ENCODE data around the gene WFIKKN1.

The WFIKKN1 gene, protein sequence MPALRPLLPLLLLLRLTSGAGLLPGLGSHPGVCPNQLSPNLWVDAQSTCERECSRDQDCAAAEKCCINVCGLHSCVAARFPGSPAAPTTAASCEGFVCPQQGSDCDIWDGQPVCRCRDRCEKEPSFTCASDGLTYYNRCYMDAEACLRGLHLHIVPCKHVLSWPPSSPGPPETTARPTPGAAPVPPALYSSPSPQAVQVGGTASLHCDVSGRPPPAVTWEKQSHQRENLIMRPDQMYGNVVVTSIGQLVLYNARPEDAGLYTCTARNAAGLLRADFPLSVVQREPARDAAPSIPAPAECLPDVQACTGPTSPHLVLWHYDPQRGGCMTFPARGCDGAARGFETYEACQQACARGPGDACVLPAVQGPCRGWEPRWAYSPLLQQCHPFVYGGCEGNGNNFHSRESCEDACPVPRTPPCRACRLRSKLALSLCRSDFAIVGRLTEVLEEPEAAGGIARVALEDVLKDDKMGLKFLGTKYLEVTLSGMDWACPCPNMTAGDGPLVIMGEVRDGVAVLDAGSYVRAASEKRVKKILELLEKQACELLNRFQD

DNA sequence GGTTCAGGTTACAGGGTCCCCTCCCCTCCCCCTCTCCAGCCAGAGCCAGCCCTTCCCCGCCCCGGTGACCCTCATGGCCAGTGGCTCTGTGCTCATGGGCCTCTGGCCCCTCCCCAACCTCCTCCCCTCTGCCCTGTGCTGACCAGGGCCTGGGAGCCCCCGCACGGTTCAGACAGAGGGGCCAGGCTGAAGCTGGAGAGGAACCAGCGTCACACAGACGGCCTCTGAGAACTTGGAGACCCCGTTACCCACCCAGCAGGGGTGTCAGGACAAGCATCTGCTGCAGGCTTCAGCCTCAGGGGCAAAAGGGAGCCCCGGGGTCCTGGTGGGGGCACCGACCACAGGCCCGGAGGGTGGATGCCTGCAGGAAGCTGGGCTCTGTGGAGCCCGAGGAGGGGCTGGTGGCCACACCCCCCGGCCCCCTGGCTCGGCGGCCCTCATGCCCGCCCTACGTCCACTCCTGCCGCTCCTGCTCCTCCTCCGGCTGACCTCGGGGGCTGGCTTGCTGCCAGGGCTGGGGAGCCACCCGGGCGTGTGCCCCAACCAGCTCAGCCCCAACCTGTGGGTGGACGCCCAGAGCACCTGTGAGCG, at the start of gene WFIKKN1:
WFIKKN1 (plus strand) TSS at position 171 of the 591 bp plus-strand sequence; CDS start at position 440, 269 bp downstream.
- DNase-seq (ENCODE audit: extremely low spot score, insufficient read length, low read depth) = no peak

DNA sequence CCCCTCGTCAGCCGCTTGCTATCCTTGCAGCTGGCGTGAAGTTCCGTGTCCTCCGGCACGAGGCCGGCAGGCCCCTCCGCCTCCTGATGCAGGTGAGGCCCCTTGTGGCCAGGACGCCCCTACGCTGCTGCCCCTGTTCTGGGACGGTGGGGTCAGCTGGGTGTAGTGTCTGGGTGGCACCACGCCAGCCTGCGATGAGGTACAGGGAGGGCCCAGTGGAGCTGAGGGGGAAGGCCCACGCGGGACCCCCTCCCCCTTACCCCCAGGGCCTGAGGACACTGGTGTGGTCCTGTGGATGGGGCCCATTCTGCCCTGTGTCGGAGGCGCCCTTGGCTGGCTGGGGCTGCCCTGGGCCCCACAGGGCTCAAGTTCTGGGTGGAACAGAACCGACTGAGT, 48.6 kb upstream of the WFIKKN1 start:
- FAIRE-seq (no peak), DNase-seq (ENCODE audit: extremely low spot score, insufficient read length, low read depth) (no peak)

More for the DNA sequence above, at the start of gene WFIKKN1:
- FAIRE-seq = no peak

DNA sequence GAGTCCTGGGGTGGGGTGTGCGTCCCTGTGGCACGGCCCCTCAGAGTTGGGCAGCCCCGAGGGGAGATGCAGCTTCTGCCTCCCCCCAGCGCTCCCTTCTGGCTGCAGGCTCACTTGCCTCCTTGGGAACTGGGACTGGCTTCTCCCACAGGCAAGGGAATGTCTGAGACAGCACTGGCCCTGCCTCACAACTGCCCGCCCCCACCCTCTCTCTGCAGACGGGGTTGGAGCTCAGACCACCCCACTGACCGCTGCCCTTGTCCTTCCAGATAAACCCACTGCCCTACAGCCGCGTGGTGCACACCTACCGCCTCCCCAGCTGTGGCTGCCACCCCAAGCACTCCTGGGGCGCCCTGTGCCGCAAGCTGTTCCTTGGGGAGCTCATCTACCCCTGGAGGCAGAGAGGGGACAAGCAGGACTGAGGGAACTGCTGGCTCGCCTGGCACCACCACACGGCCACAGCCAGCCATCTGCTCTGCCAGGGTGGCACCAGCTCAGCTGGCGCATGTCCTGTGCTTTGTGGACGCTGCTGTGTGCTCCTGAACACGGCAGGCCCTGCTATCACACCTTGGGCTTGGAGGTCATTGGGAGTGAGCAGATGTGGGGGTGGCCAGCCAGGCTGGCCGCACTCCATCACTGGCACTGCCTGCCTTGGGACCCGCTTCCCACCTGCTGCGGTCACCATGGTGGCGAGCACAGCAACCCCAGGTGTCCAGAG, 48.0 kb upstream of the WFIKKN1 start:
- FAIRE-seq = no peak
- DNase-seq (ENCODE audit: extremely low spot score, insufficient read length, low read depth) = no peak

DNA sequence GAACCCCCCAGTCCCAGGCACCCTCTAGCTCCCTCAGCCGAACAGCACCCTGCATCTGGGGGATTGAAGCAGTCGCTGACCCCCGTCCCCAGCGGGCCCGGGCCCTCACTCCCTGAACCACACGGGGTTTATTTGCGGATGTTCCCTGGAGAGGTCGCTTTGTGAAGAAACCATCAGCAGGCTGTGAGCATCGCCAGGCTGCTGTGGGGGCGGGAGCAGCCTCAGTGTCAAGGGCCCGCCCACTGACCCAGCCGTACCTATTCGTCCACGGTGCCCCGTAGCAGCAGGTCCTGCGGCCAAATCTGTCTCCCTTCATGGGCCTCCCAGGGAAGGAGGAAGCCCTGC, 47.3 kb upstream of the WFIKKN1 start:
- FAIRE-seq (no peak), DNase-seq (ENCODE audit: extremely low spot score, insufficient read length, low read depth) (no peak)

DNA sequence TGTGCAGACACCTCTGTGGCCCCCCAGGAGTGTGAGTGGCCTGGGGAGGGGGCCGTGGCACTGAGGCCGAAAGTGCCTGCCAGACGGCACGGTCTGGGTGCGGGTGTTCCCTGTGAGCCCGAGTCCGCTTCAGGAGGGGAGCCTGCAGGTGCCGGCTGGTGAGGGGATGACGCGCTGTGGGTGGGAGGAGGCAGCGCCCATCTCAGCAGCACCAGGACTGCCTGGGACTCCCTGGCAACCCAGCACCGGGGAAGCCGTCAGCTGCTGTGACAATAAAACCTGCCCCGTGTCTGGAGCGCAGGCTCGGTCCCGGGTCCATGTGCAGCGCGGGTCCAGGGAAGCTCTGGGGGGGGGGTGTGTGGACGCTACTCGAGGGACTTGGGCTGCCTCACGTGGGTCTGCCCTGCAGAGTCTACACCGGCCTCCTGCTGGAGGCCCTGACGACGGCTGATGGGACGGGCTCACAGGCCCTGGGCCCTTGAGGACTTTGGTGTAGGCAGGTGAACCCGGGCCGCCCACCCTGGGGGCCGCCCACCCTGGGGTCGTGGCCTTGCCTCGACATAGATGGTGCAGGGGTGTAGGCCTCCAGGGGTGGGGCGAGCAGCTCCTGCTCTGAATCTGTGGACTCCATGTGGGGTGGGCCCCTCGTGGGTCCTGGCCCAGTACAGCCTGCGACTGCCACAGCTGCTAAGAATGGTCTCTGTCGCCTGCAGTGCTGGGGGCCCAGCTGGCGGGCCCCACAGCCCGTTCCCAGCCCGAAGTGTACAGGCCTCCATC, 46.8 kb upstream of the WFIKKN1 start:
- no peak for DNase-seq (ENCODE audit: extremely low spot score, insufficient read length, low read depth)
- no peak for FAIRE-seq

- FAIRE-seq (no peak), DNase-seq (ENCODE audit: extremely low spot score, insufficient read length, low read depth) (no peak)
Observed at GRCh38 chr16:585351-585750, 45.4 kb upstream of the WFIKKN1 start.

DNA sequence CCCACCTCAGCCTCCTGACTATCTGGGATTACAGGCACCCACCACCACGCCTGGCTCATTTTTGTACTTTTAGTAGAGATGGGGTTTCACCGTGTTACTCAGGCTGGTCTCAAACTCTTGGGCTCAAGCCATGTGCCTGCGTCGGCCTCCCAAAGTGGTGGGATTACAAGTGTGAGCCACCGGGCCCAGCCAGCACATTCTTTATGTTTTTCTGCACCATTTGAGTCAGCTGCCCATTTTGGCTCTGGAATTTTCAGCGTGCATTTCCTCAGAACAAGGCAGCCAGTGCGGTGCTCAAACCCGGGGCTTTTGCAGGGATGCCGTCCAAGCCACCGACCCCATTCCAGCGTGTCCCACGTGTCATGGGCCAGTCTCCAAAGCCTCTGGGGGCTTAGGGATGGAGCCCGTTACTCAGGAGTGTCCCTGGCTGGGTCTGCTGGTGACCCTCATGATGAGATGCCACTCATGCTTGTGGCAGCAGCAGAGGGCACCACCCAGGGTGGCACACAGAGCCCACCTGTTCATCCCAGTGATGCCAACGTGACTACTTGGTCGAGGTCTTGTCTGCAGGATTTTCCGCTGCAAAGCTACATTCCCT, 44.6 kb upstream of the WFIKKN1 start:
- DNase-seq (ENCODE audit: extremely low spot score, insufficient read length, low read depth) = no peak
- FAIRE-seq = no peak

DNA sequence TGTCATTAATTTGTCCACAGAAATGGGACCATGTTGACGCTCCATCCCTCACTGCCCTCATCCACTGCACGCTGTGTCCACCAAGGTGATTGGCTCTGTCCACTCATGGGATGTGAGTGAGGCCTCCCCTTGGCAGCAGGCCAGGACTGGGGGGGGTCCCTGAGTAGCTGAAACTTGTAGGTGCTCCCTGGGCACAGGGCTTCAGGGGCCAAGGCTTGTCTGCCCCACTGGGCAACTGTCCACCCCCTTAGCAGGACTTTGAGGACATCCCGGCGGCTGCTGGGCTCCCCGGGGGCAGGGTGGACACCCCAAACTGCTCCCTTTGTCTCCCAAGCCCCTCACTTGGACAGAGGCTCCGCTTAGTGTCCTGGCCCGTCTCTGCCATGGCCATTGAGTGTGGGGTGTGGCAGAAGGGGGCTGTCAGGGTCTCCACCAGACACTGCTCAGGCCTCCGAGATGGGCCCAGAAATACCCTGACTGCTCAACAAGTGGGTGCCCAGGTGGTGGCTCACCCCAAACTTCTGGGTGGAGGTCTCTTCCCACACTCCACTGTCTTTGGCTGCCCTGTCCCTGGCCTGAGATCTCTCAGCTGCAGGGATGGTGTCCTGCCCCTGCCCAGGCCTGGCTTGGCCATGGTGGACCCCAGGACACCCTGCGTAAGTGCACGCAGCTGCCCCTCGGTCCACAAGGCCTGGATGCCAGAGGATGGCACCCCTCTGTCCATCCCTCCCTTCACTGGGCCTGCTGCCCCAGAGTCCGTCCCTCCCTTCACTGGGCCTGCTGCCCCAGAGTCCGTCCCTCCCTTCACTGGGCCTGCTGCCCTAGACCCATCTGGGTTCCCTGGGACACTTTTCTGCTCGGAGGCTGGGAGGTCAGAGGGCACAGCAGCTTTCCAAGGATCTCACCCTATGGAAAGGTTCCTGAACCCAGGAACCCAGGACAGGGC, 43.9 kb upstream of the WFIKKN1 start:
- no peak for DNase-seq (ENCODE audit: extremely low spot score, insufficient read length, low read depth)
- FAIRE-seq = no peak

GRCh38 chr16:588639-588888, 42.2 kb upstream of the WFIKKN1 start:
- no peak for FAIRE-seq
- DNase-seq (ENCODE audit: extremely low spot score, insufficient read length, low read depth) = no peak

- DNase-seq (ENCODE audit: extremely low spot score, insufficient read length, low read depth) (peak; percentile 81), FAIRE-seq (no peak)
Observed at GRCh38 chr16:588889-589657, 41.7 kb upstream of the WFIKKN1 start.

- FAIRE-seq (peak; percentile 90), DNase-seq (ENCODE audit: extremely low spot score, insufficient read length, low read depth) (peak; percentile 94)
Observed at GRCh38 chr16:589658-590187, 41.1 kb upstream of the WFIKKN1 start, which contains the start of gene RAB40C. Gene RAB40C, plus strand, starts transcription at chr16:590066. Its CDS starts 226 bp downstream, at chr16:590292.

- no peak for FAIRE-seq
- no peak for DNase-seq (ENCODE audit: extremely low spot score, insufficient read length, low read depth)
Observed at GRCh38 chr16:590188-590814, 40.5 kb upstream of the WFIKKN1 start.

DNA sequence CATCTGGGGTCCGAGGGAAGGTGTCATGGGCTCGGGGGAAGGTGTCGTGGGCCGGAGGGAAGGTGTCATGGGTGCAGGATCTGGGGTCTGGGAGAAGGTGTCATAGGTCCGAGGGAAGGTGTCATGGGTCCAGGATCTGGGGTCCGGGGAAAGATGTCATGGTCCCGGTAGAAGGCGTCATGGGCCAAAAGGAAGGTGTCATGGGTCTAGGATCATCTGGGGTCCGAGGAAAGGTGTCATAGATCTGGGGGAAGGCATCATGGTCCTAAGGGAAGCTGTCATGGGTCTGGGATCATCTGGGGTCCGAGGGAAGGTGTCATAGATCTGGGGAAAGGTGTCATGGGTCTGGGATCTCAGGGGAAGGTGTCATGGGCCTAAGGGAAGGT, 40.0 kb upstream of the WFIKKN1 start:
- FAIRE-seq (no peak), DNase-seq (ENCODE audit: extremely low spot score, insufficient read length, low read depth) (no peak)

DNA sequence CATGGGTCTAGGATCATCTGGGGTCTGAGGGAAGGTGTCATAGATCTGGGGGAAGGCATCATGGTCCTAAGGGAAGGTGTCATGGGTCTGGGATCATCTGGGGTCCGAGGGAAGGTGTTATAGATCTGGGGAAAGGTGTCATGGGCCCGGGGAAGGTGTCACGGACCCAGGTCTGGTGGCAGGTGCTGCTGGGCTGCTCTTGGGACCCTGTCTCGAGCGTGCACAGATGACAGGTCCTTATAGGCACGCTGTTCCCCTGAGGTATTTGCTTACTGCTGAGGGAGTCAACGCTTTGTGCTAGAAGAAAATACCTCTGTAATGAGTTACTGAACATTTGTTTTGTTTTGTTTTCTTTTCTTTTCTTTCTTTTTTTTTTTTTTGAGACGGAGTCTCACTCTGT, 39.6 kb upstream of the WFIKKN1 start:
- no peak for DNase-seq (ENCODE audit: extremely low spot score, insufficient read length, low read depth)
- no peak for FAIRE-seq

DNA sequence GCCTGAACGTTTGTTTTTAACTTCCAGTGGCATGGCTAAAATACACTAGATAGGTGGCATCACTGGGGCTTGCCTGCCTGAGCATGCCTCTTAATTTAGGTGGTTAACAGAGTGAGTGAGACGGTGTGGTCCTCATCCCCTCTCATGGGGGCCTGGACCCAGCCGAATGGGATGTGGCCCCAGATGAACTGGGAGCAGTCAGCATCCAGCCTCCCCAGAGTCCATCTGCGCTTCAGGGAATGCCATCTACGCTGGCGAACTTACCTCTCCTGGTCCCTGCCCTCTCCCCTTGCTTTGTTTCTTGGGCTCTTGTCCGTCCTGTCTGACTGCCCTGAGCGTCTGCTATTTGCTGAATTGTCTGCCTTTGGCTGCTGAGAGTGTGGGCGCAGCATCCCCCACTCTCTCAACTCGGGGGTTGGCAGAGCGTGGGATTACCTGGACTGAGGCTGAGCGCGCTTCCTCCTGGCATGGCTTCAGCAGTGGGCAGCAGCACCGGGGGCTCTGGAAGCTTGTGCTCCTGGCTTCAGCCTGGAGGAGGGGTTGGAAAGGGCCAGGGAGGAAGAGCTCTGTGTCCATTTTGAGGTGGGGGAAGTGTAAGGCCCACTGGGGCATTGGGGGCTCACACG, 38.8 kb upstream of the WFIKKN1 start:
- FAIRE-seq (no peak), DNase-seq (ENCODE audit: extremely low spot score, insufficient read length, low read depth) (no peak)

DNA sequence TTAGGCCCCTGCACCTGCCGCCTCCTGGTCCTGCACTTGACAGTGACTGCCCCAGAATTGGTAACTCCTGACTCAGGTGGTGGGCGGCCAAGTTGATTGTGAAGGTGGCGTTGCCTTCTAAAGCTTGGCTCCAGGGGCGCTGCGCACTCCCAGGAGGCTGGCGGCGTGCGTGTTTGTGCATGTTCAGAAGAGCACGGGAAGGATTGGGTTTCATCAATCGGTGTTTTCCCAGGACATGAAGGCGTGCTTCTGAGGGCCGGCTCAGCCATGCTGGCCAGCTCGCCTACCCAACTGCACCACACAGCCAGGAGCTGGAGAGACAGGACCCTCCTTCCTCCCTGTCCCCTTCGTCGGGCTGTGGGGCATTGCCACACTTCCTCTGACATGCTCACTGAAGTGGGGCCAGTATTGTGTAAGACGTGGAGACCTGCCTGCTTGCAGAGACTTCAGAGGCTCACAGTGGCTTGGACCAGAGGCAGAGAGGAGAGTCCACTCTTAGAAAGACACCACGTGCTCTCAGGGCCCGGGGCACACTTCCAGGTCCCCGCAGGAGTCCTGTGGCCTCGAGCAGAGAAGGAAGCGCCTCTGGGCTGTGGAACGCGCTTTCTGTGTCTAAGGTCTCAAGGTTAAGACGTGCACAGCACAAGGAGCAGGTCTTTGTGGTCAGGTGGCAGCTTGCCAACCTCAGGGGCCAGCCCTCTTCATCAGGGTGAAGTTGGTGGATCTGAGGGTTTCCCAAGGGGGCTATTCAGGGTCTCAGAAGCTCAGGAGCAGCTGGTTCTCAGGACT, 38.1 kb upstream of the WFIKKN1 start:
- FAIRE-seq (no peak), DNase-seq (ENCODE audit: extremely low spot score, insufficient read length, low read depth) (no peak)
